DMS 273 treated with DMSO at 0.1 percent for 48 hours (cell line): ENCODE data around the gene DGCR6.
"Not testable (repeated sequence)": the region's sequence is repeated elsewhere in the genome, so short reads cannot be mapped to it uniquely, and the experiment has no call there.

ENCODE experiments used
- DNase-seq: peaks from one replicate; lab custom pipeline; 2025; lab: John Stamatoyannopoulos, UW

Gene DGCR6

DNA sequence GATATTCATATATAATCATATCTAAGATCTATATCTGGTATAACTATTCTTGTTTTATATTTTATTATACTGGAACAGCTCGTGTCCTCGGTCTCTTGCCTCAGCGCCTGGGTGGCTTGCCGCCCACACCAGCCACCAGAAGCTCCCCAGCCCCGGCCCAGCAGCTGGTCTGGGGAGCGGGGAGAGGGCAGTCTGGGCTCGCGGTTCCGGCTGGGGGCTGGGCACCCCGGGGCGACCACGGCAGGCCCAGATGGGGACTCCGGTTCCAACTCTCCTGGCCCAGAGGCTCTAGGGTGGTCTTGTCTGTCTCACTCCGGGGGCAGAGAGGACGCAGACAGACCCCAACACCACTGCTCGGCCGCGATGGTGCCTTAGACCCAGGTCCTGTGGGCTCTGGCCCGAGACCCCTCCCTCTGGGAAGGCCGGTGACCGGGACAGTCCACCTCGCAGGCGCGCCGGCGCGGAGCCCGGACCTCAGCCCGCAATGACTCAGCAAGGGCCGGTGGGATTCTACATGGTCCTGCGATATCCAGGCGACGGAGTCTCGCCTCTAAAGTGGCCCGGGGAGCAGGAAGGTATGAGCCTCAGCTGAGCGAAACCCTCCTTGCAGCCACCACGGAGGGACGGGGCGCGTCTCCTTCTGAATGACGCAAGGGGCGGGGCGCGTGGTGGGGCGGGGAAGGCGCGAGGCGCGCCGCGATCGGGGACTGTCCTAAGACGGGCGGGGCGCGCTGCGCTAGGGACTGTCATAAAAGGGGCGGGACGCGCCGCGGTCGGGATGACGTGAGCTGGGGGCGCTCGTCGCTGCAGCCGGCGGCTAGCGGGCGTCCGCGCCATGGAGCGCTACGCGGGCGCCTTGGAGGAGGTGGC lies at the start of gene DGCR6:
Gene DGCR6, plus strand, starts transcription at position 781 of the 870 bp plus-strand sequence. Its CDS starts 55 bp downstream, at position 836.
- DNase-seq = no peak

DNA sequence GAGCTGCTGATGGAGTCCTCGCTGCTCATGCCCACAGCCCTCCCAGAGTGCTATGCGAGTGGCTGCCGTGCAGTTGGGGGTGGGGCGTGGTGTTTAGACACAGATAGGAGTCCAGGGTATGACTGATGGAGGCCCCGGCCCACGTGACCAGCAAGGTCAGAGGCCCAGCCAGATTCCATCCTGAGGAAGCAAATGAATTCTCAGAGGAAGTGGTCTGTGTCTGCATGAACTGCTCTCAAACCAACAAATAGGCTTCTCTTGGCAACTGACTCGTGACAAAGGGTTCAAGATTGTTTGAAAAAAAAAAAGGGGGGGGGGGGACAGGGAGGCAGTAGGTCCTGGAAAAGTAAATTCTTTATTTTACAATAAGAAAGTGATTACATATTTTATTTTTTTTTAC lies 46.8 kb upstream of the DGCR6 start:
- not testable (repeated sequence) for DNase-seq

GRCh38 chr22:18881260-18881659 lies 24.9 kb upstream of the DGCR6 start:
- DNase-seq = not testable (repeated sequence)

- DNase-seq = not testable (repeated sequence)
Observed at GRCh38 chr22:18884465-18884864, 21.7 kb upstream of the DGCR6 start.

GRCh38 chr22:18888115-18888514 lies 18.0 kb upstream of the DGCR6 start:
- no peak for DNase-seq

DNA sequence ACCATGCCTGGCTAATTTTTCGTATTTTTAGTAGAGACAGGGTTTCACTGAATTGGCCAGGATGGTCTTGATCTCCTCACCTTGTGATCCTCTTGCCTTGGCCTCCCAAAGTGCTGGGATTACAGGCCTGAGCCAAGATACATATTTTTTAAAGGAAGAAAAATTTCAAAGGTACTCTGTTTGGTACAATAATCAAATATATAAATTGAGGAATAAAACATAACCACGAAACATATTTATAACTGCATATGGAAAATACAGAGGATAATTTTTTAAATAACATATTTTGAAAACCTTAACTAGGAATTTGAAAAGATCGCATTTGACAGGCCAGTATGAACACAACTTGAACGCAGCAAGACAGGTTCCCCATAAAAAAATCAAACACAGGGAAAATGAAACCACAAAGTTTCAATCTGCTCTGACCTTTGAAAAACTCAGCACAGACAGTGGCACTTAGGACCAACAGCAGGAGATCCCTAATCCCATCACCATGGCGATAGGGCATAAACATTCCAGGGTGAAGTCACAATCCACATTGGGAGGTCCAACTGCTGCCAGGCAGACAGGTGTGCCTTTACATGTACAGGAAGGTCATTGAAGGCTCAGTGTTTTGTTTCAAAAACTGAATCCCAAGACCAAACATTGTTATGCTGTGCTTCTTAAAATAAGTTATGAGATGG lies 15.5 kb upstream of the DGCR6 start:
- DNase-seq = not testable (repeated sequence)

DNA sequence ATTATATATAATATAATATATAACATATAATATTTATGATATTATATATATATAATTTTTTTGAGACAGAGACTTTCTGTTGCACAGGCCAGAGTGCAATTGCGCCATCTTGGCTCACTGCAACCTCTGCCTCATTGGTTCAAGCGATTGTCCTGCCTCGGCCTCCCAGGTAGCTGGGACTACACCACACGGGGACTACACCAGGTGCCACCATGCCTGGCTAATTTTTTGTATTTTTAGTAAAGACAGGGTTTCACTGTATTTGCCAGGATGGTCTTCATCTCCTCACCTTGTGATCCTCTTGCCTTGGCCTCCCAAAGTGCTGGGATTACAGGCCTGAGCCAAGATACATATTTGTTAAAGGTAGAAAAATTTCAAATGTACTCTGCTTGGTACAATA lies 12.3 kb upstream of the DGCR6 start:
- DNase-seq = not testable (repeated sequence)

DNA sequence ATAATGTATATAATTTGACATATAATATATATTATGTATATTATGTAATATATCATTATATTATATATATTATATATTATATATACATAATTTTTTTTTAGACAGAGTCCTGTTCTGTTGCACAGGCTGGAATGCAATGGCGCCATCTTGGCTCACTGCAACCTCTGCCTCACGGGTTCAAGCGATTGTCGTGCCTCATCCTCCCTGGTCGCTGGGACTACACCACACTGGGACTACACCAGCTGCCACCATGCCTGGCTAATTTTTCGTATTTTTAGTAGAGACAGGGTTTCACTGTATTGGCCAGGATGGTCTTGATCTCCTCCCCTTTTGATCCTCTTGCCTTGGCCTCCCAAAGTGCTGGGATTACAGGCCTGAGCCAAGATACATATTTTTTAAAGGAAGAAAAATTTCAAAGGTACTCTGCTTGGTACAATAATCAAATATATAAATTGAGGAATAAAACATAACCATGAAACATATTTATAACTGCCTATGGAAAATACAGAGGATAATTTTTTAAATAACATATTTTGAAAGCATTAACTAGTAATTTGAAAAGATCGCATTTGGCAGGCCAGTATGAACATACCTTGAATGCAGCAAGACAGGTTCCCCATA lies 10.0 kb upstream of the DGCR6 start:
- DNase-seq = not testable (repeated sequence)

DNA sequence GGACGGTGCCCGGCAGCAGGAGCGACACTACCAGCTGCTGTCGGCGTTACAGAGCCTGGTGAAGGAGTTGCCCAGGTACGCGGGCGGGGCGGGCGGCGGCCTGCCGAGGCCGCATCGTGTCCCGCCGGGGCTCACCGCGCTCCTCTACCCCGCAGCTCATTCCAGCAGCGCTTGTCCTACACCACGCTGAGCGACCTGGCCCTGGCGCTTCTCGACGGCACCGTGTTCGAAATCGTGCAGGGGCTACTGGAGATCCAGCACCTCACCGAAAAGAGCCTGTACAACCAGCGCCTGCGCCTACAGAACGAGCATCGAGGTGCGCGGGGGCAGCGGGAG lies 258 bp downstream of the DGCR6 start:
- DNase-seq = not testable (repeated sequence)

DNA sequence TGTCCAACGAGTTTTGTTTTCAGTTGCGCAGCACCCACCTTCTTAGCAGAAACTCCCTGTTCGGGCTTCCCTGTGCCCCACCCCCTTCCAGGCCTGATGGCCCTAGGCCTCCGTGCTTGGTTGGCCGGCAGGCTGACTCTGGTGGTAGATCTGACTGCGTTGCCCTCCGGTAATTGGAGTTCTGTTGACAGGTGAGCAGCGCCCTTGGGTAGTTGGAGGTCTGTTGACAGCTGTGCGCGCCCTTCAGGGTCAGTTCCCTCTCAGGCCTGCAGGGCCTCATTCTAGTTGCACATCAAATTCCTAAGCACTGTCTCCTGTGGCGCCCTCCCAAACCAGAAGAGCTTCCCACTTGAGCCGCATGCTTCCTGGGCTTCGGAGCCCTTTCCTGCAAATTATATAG lies 776 bp downstream of the DGCR6 start:
- no peak for DNase-seq

- DNase-seq = no peak
Observed at GRCh38 chr22:18909556-18909955, 3.4 kb downstream of the DGCR6 start.

DNA sequence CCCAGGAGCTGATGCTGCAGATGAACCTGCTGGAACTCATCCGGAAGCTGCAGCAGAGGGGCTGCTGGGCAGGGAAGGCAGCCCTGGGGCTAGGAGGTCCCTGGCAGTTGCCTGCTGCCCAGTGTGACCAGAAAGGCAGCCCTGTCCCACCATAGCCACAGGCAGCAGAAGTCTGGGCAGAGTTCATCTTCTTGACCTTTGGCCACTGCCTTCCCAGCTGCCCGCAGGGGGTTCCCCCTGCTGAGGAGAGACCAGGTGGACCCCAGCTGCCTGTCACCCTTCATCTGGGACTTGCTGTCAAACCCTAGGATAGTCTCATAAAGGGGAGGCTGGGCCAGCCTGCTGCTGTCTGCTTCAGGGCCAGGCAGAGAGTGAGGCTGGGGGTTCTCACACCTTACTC lies 5.4 kb downstream of the DGCR6 start:
- not testable (repeated sequence) for DNase-seq

GRCh38 chr22:18912264-18912946 lies 6.3 kb downstream of the DGCR6 start:
- not testable (repeated sequence) for DNase-seq

GRCh38 chr22:18914558-18914957 lies 8.4 kb downstream of the DGCR6 start:
- not testable (repeated sequence) for DNase-seq

DNA sequence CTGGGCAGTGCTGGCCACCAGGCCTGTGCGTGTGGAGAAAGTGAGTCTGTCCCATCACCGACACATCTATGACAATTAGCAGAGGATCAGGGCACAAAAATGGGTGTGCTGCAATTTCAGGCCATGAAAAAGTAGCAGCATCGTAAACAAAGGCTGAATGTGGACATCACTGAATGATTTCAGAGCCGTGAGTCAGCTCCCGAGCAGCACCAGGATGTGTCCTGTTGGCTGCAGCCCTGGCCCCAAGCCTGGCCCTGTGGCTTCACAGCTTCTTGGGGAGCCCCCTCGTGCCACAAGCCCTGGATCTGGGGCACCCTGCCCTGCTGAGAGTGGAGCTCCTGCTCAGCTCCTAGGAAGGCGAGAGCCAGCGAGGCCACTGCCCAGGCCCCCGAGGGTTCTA lies 9.4 kb downstream of the DGCR6 start:
- not testable (repeated sequence) for DNase-seq

GRCh38 chr22:18917818-18918217 lies 11.7 kb downstream of the DGCR6 start:
- DNase-seq = not testable (repeated sequence)

- DNase-seq = not testable (repeated sequence)
Observed at GRCh38 chr22:18920257-18920902, 14.3 kb downstream of the DGCR6 start.

GRCh38 chr22:18925368-18926064 lies 19.4 kb downstream of the DGCR6 start:
- no peak for DNase-seq

GRCh38 chr22:18927020-18927419 lies 20.9 kb downstream of the DGCR6 start:
- DNase-seq = no peak

DNA sequence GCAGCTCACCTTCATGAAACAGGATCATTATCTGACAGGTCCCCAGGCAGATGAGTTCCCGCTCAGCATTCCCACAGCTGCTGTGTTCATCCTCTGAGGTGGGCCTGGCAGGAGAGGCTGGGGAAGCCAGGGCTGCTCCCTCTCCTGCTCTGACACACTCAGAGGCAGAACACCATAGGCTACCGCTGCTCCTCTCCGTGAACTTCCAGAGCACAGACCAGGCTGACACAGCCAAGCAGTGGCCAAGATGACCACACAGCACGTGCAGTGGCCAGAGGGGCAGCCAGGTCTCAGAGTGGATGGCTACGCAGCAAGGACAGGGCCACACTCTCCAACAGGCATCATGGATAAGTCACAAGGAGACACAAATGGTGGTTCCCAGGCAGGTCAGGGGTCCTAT lies 21.5 kb downstream of the DGCR6 start:
- DNase-seq = no peak

DNA sequence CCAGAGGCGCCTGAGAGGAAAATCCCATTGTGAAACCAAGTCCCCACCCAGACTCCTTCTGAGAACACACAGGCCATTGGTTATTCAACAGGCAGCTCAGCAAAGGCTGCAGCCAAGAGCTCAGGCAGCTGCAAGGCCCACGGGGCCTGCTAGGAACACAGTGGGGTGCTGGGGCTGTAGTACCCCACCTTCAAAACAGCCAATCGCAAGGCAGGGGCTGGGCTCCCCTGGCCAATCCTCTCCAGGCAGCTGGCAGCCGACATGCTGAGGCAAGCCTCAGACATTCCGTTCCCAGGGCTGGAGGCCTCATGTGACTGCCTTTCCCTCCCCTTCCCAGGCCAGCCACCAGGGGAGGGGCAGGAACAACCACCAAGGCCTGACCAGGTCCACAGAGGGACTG lies 23.3 kb downstream of the DGCR6 start:
- no peak for DNase-seq
